Testis (tissue), 3 donors: ENCODE measurements around the gene KCTD21. TPM values are rescaled to one million over a fixed set of nuclear protein-coding genes. Genes with fewer than 3 reads are reported as not detected.

Experiments used
- DNase-seq: peaks from one replicate; pipeline ENCODE4 v3.0.0-alpha.2; 2019
- H3K27ac ChIP-seq, 2 donors: fragments of 200-600 bp; sonication (generic); one replicate each; pipeline ENCODE4 v1.5.1; 2019
- H3K27me3 ChIP-seq: fragments of 200-600 bp; sonication (generic); one replicate; pipeline ENCODE4 v1.5.1; 2019
- H3K36me3 ChIP-seq: fragments of 200-600 bp; sonication (generic); one replicate; pipeline ENCODE4 v1.5.1; 2017; ENCODE audit warnings: low read depth; ENCODE audit errors: missing control alignments
- H3K4me1 ChIP-seq: fragments of 200-600 bp; sonication (generic); one replicate; pipeline ENCODE4 v1.5.1; 2019
- H3K4me3 ChIP-seq, 2 donors: fragments of 200-600 bp; sonication (generic); one replicate each; pipeline ENCODE4 v1.5.1; 2017 to 2019
- H3K9me3 ChIP-seq: fragments of 200-600 bp; sonication (generic); one replicate; pipeline ENCODE4 v1.5.1; 2017
- POLR2A ChIP-seq: fragments of 450-650 bp; IDR thresholded peaks from one replicate; pipeline ENCODE4 v1.6.1; 2017; ENCODE audit warnings: antibody characterized with exemption, mild to moderate bottlenecking, moderate library complexity
- WGBS, 2 donors: methylation state at CpG; one replicate each; pipeline ENCODE4 v1.1.5; 2018; 5-methylcytosine and 5-hydroxymethylcytosine counted together
- intact Hi-C: fragments of 100-400 bp; cut with DNase I; formaldehyde crosslinking; loops from one replicate; pipeline ENCODE4 v1.15.1; 2023; ENCODE audit warnings: low total_unique reads
- polyA plus RNA-seq: library from polyadenylated mRNA; stranded (reverse); fragments of 350-450 nt; fragmentation: Illumina TruSeq; extraction: RNeasy Lipid Tissue Mini Kit (QIAGEN cat#74804); gene quantifications from one replicate; pipeline ENCODE4 v1.2.3, GENCODE V29; 2014; ENCODE audit warnings: low read depth, low replicate concordance; ENCODE audit not compliant: insufficient read depth
- total RNA-seq, 2 donors: library from RNA; depleted of rRNA; stranded (reverse); fragments of >200 nt; gene quantifications; one replicate each; pipeline ENCODE4 v1.2.3, GENCODE V29; 2016
- TF ChIP-seq, protein P1 (sequence below), 3 experiments: fragments of 450-650 bp in 2 of 3; fragments of 200-600 bp in 1 of 3; sonication (generic) in 1 of 3; IDR thresholded peaks; one replicate each; pipeline ENCODE4 v1.5.1; 2016 to 2019; ENCODE audit warnings: antibody characterized with exemption in 3 of 3, mild to moderate bottlenecking in 2 of 3, moderate library complexity in 1 of 3

KCTD21 gene
- total and polyA plus RNA-seq, 3 donors from 2014 or later: 10.2 to 14.7 (median 14.2) TPM

DNA sequence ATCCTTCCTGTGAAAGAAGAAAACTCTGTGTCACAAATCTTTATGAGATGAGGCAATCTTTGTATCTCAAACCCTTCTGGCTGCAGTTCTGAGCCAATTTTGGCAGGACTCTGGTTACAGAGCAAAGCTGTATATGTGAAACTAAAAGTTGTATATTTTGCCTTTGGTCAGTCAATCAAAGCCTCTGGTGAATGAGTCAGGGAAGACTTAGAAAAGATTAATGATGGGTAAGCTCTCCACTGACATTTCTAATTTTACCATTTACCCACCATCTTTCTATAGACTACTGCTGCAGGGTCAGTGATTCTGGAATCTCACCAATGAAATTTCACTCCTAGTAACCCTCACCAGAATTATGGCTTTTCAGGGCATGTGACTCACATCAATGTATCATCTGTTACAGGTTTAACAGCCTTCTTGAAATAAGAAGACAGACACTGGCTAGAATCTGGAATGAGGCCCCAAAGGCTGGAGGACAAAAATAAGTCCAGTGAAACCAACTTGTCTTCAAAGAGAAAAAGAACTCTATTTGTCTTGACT is 43.6 kb upstream of the KCTD21 start:
- no peak for TF ChIP-seq POLR2A
- TF ChIP-seq, protein P1, sequence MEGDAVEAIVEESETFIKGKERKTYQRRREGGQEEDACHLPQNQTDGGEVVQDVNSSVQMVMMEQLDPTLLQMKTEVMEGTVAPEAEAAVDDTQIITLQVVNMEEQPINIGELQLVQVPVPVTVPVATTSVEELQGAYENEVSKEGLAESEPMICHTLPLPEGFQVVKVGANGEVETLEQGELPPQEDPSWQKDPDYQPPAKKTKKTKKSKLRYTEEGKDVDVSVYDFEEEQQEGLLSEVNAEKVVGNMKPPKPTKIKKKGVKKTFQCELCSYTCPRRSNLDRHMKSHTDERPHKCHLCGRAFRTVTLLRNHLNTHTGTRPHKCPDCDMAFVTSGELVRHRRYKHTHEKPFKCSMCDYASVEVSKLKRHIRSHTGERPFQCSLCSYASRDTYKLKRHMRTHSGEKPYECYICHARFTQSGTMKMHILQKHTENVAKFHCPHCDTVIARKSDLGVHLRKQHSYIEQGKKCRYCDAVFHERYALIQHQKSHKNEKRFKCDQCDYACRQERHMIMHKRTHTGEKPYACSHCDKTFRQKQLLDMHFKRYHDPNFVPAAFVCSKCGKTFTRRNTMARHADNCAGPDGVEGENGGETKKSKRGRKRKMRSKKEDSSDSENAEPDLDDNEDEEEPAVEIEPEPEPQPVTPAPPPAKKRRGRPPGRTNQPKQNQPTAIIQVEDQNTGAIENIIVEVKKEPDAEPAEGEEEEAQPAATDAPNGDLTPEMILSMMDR (IDR thresholded peaks at IDR 0.05): no peak
- no peaks in the 10 kb centered on the region for H3K36me3 ChIP-seq
- no peak overlapping the region for H3K4me3 ChIP-seq
- no peaks in the 10 kb centered on the region for H3K27me3 ChIP-seq
- intact Hi-C loops: no loop called here
- no peaks in the 10 kb centered on the region for H3K9me3 ChIP-seq
- no peak for DNase-seq
- H3K27ac ChIP-seq: no peak overlapping the region
- H3K4me1 ChIP-seq: no peaks in the 10 kb centered on the region

DNA sequence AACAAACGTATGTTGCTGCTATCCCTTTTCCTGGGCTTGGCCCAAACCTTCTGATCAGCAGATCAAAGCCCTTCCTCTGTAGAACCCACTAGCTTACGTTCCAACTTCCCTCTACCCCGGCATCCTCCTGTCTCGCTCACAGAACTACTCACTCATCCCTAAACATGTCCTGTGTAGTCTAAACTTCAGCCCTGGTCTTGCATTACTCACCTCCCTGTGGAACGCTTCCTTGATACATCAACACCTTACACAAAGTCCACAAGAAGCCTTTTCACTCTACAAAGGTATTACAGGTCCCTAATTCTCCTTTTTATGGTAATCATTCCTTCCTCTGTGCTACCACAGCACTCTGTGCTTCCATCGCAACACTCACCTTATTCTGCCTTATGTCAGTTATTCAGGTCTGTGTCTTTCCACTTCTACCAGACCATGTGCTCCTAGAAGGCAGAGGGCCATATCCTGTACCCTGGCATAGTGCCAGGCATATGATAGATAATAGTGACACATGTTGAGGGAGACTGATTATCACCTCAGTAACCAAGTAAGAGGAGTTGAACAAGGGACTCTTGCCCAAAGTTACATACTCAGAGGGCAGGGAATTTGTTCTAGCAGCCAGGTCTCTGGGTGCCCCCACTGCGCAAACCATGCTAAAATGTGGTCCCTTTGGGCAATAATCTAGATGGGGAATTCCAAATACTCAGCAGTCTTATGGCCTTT is 41.9 kb upstream of the KCTD21 start:
- DNase-seq: no peak
- intact Hi-C loops: no loop called here
- Histone ChIP-seq H3K9me3 (no peaks in the 10 kb centered on the region), H3K4me3 (no peak overlapping the region), H3K36me3 (no peaks in the 10 kb centered on the region), H3K27me3 (no peaks in the 10 kb centered on the region), H3K4me1 (no peaks in the 10 kb centered on the region), H3K27ac (no peak overlapping the region)
- 85 to 87% methylated on average over 7 of the region's 7 CpGs for whole genome bisulfite sequencing, 2 donors
- no peak for TF ChIP-seq POLR2A
- TF ChIP-seq, protein P1 (IDR thresholded peaks at IDR 0.05): no peak

DNA sequence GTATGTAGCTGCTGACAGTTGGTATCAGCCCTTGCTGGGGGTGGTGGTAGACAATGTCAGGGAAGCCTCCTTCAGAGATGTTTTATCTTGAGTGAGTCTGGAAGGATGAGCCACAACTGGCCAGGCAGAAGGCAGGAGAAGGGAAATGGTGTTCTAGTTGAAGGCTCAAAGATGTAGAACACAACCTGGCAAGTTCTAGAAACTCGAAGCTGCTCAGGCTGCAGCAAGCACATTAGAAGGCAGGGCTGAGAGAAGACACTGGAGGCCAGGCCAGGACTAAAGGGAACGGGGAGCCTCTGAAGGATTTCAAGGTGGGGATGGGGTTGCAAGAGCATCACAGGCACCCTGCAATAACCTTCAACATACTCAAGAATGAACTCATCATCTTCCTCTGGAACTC is 40.7 kb upstream of the KCTD21 start:
- intact Hi-C loops: no loop called here
- 88 to 93% methylated on average over 2 of the region's 2 CpGs for WGBS, 2 donors
- Histone ChIP-seq H3K4me1 (no peaks in the 10 kb centered on the region), H3K4me3 (no peak overlapping the region), H3K9me3 (no peaks in the 10 kb centered on the region), H3K27me3 (no peaks in the 10 kb centered on the region), H3K27ac (no peak overlapping the region), H3K36me3 (no peaks in the 10 kb centered on the region)
- DNase-seq: no peak
- TF ChIP-seq POLR2A: no peak
- TF ChIP-seq, protein P1 (IDR thresholded peaks at IDR 0.05): no peak

DNA sequence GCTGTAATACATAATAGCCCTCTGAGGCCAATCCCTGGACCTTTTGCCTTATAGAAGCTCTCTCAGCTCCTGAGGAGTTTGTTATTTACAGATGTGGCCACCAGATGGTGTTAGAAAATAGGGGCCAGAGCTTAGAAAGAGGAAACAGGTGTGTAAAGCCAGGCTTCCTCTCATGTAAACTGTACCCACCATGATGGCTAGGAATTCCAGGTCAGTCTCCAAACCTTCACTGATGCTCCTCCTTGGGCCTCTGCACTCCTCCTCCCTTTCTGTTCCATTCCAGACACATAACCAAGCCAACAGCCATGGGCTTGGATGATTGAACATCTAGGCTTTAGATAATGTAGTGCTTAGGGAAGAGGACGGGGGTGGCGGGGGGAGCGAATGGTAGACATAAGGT is 40.0 kb upstream of the KCTD21 start:
- no peaks in the 10 kb centered on the region for H3K9me3 ChIP-seq
- no peak for DNase-seq
- H3K27ac ChIP-seq: no peak overlapping the region
- intact Hi-C loops: no loop called here
- no peaks in the 10 kb centered on the region for H3K27me3 ChIP-seq
- 96% methylated on average over 3 of the region's 3 CpGs for WGBS, 2 donors
- TF ChIP-seq POLR2A: no peak
- TF ChIP-seq, protein P1 (IDR thresholded peaks at IDR 0.05): peak in 2 of 3 experiments; percentile 49 to 60
- no peak overlapping the region for H3K4me3 ChIP-seq
- no peaks in the 10 kb centered on the region for H3K4me1 ChIP-seq
- no peaks in the 10 kb centered on the region for H3K36me3 ChIP-seq

DNA sequence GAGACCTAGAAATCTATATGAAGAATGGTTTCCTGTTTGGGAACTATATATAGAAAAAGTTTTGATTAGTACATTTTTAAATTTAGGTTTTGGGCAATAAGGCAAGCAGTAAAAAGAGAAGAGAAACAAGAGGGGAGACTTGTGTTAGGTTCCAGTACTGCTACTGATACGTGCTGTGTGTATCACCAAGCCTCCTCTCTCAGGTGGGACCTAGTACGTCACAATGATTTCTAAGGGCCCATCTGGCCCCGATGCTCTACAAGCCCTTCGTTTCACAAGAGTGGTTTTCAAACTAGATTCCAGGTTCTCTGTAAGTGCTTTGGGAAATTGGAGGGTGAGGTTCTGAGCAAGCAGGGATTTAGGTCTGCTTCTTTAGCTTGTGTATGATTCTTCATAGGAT is 39.5 kb upstream of the KCTD21 start:
- 86 to 93% methylated on average over 4 of the region's 4 CpGs for WGBS, 2 donors
- H3K9me3 ChIP-seq: no peaks in the 10 kb centered on the region
- no peak overlapping the region for H3K27ac ChIP-seq
- H3K4me3 ChIP-seq: no peak overlapping the region
- no peaks in the 10 kb centered on the region for H3K4me1 ChIP-seq
- no peak for TF ChIP-seq POLR2A
- TF ChIP-seq, protein P1 (IDR thresholded peaks at IDR 0.05): no peak
- no peaks in the 10 kb centered on the region for H3K36me3 ChIP-seq
- intact Hi-C loops: no loop called here
- no peaks in the 10 kb centered on the region for H3K27me3 ChIP-seq
- no peak for DNase-seq
